H1 (cell line): ENCODE results near the gene GULP1. TPM values are rescaled to one million over a fixed set of nuclear protein-coding genes. Genes with fewer than 3 reads are reported as not detected.

Experiments used
- CTCF ChIA-PET: fragments of 300-600 bp; sonication (Branson Sonifier 250); formaldehyde crosslinking; loops from one replicate; lab custom pipeline; 2021; ENCODE audit not compliant: partially characterized antibody; lab: Charles Lee
- POLR2A ChIA-PET: fragments of 300-600 bp; sonication (Branson Sonifier 250); formaldehyde crosslinking; loops from one replicate; lab custom pipeline; 2021; ENCODE audit warnings: inconsistent platforms; ENCODE audit not compliant: partially characterized antibody; lab: Charles Lee
- DNase-seq, 2 experiments: peaks; one replicate each; pipeline versions ENCODE4 v3.0.0 to v3.0.0-alpha.2; 2010 to 2022; ENCODE audit warnings: low spot score in 2 of 2, low read depth in 1 of 2, mixed read lengths in 1 of 2
- FAIRE-seq: peaks from 2 replicates; lab custom pipeline; 2011; peaks lifted over from hg19 to GRCh38; lab: Jason Lieb, UNC
- H2AFZ ChIP-seq: 2 replicates; pipeline ENCODE4 v1.8.1; 2012; ENCODE audit warnings: low read length, inconsistent platforms
- H2AK5ac ChIP-seq: 2 replicates; pipeline ENCODE4 v1.6.1; 2013; ENCODE audit warnings: low read depth, low read length
- H2BK120ac ChIP-seq: replicated peaks from 2 replicates; pipeline ENCODE3; 2013; ENCODE audit warnings: low read depth, low read length, inconsistent platforms
- H2BK12ac ChIP-seq: 2 replicates; pipeline ENCODE4 v1.6.1; 2013; ENCODE audit warnings: low read depth, low read length
- H2BK15ac ChIP-seq: 2 replicates; pipeline ENCODE4 v1.6.1; 2013; ENCODE audit warnings: low read length
- H2BK20ac ChIP-seq: 2 replicates; pipeline ENCODE4 v1.6.1; 2013; ENCODE audit warnings: low read length
- H2BK5ac ChIP-seq: 2 replicates; pipeline ENCODE4 v1.6.1; 2013; ENCODE audit warnings: low read depth, low read length
- H3K14ac ChIP-seq: 2 replicates; pipeline ENCODE4 v1.6.1; 2013; ENCODE audit warnings: inconsistent platforms; ENCODE audit not compliant: insufficient read length
- H3K18ac ChIP-seq: 2 replicates; pipeline ENCODE4 v1.6.1; 2013; ENCODE audit warnings: low read length; ENCODE audit errors: extremely low read depth
- H3K23ac ChIP-seq: 2 replicates; pipeline ENCODE4 v1.6.1; 2013; ENCODE audit warnings: inconsistent platforms; ENCODE audit not compliant: insufficient read length
- H3K23me2 ChIP-seq: 2 replicates; pipeline ENCODE4 v1.6.1; 2013; ENCODE audit warnings: low read depth, low read length
- H3K27ac ChIP-seq: 2 replicates; pipeline ENCODE4 v1.6.1; 2011; ENCODE audit warnings: low read depth, low read length, inconsistent platforms
- H3K27me3 ChIP-seq, 4 experiments: replicated peaks in 1 of 4; 1 replicate in 1 of 4; 2 replicates in 3 of 4; pipeline versions ENCODE4 v1.6.1 to v1.8.1; 2011 to 2013; ENCODE audit warnings: low read length in 3 of 4, mild to moderate bottlenecking in 3 of 4, inconsistent platforms in 2 of 4, mixed read lengths in 2 of 4, moderate library complexity in 1 of 4; ENCODE audit not compliant: control insufficient read depth in 3 of 4, insufficient read depth in 3 of 4; ENCODE audit errors: extremely low read depth in 1 of 4
- H3K36me3 ChIP-seq, 4 experiments: 2 replicates each; pipeline versions ENCODE4 v1.6.1 to v1.8.1; 2011 to 2013; ENCODE audit warnings: mild to moderate bottlenecking in 4 of 4, low read length in 3 of 4, moderate library complexity in 2 of 4, control low read depth in 1 of 4, inconsistent platforms in 1 of 4; ENCODE audit not compliant: insufficient read depth in 4 of 4, control insufficient read depth in 2 of 4
- H3K4ac ChIP-seq: replicated peaks from 2 replicates; pipeline ENCODE3; 2013; ENCODE audit warnings: low read length, low read depth, mixed read lengths, inconsistent platforms; ENCODE audit not compliant: insufficient read length
- H3K4me1 ChIP-seq, 4 experiments: replicated peaks in 1 of 4; 1 replicate in 1 of 4; 2 replicates in 3 of 4; pipeline versions ENCODE4 v1.6.1 to v1.8.1; 2011 to 2013; ENCODE audit warnings: low read length in 3 of 4, inconsistent platforms in 2 of 4, mixed read lengths in 1 of 4; ENCODE audit not compliant: insufficient read depth in 4 of 4, control insufficient read depth in 3 of 4
- H3K4me2 ChIP-seq, 2 experiments: 2 replicates each; pipeline versions ENCODE4 v1.6.1 to v1.8.1; 2011 to 2013; ENCODE audit warnings: low read depth in 2 of 2, low read length in 2 of 2, control low read depth in 1 of 2, inconsistent platforms in 1 of 2, mild to moderate bottlenecking in 1 of 2; ENCODE audit not compliant: insufficient read depth in 1 of 2
- H3K4me3 ChIP-seq, 4 experiments: fragments of 200-600, 300-600 bp in 1 of 4; sonication (generic), shearing (Covaris generic), sonication (Bioruptor Twin) in 1 of 4; 2 replicates each; pipeline versions ENCODE4 v1.5.1 to v1.8.1; 2011 to 2016; ENCODE audit warnings: low read length in 4 of 4, low read depth in 3 of 4, control low read depth in 2 of 4, inconsistent platforms in 2 of 4, mild to moderate bottlenecking in 2 of 4, mixed read lengths in 1 of 4, moderate library complexity in 1 of 4; ENCODE audit not compliant: insufficient read depth in 2 of 4; ENCODE audit errors: extremely low read depth in 1 of 4
- H3K56ac ChIP-seq: replicated peaks from 2 replicates; pipeline ENCODE3; 2013; ENCODE audit warnings: low read depth, mild to moderate bottlenecking, mixed read lengths, low read length, inconsistent platforms; ENCODE audit not compliant: insufficient read length
- H3K79me1 ChIP-seq: 2 replicates; pipeline ENCODE4 v1.6.1; 2013; ENCODE audit warnings: low read depth, low read length, control low read depth
- H3K79me2 ChIP-seq, 2 experiments: 2 replicates each; pipeline versions ENCODE4 v1.6.1 to v1.8.1; 2012 to 2013; ENCODE audit warnings: low read length in 2 of 2, mild to moderate bottlenecking in 2 of 2, inconsistent platforms in 1 of 2; ENCODE audit not compliant: insufficient read depth in 2 of 2, control insufficient read depth in 1 of 2
- H3K9ac ChIP-seq, 4 experiments: replicated peaks in 1 of 4; 1 replicate in 1 of 4; 2 replicates in 3 of 4; pipeline versions ENCODE4 v1.6.1 to v1.8.1; 2011 to 2013; ENCODE audit warnings: low read depth in 3 of 4, low read length in 3 of 4, control low read depth in 2 of 4, mild to moderate bottlenecking in 2 of 4, moderate library complexity in 2 of 4, inconsistent platforms in 1 of 4; ENCODE audit errors: extremely low read depth in 1 of 4
- H3K9me3 ChIP-seq, 2 experiments: 2 replicates each; pipeline versions ENCODE4 v1.6.1 to v1.8.1; 2012 to 2013; ENCODE audit warnings: mild to moderate bottlenecking in 2 of 2, moderate library complexity in 2 of 2, control low read depth in 1 of 2, inconsistent platforms in 1 of 2, low read depth in 1 of 2, low read length in 1 of 2, mixed read lengths in 1 of 2; ENCODE audit not compliant: insufficient read depth in 2 of 2
- H4K20me1 ChIP-seq, 2 experiments: replicated peaks in 1 of 2; 2 replicates each; pipeline versions ENCODE3 to v1.8.1; 2011 to 2013; ENCODE audit warnings: inconsistent platforms in 2 of 2, low read length in 2 of 2, mild to moderate bottlenecking in 1 of 2; ENCODE audit not compliant: insufficient read depth in 2 of 2, control insufficient read depth in 1 of 2
- H4K5ac ChIP-seq: 2 replicates; pipeline ENCODE4 v1.6.1; 2013; ENCODE audit warnings: low read length, low read depth, mixed read lengths, inconsistent platforms; ENCODE audit not compliant: insufficient read length
- H4K8ac ChIP-seq: 2 replicates; pipeline ENCODE4 v1.8.0; 2013; ENCODE audit warnings: mild to moderate bottlenecking, moderate library complexity, low read length, inconsistent platforms; ENCODE audit not compliant: insufficient read depth; ENCODE audit errors: extremely low read depth
- H4K91ac ChIP-seq: replicated peaks from 2 replicates; pipeline ENCODE3; 2013; ENCODE audit warnings: low read length, mixed read lengths, inconsistent platforms; ENCODE audit not compliant: insufficient read length
- CTBP2 ChIP-seq: IDR thresholded peaks from 2 replicates; pipeline ENCODE4 v1.7.0; 2011; ENCODE audit warnings: borderline replicate concordance, mild to moderate bottlenecking, moderate library complexity, mixed read lengths, low read length; ENCODE audit not compliant: insufficient read depth, insufficient read length
- JUND ChIP-seq: IDR thresholded peaks from 2 replicates; pipeline ENCODE4 v1.6.1; 2011; ENCODE audit warnings: mild to moderate bottlenecking, improper control_type of control experiment, low read length
- PHF8 ChIP-seq: fragments of 200-600 bp; sonication (generic); conservative IDR thresholded peaks from 2 replicates; pipeline ENCODE4 v1.7.1; 2012; ENCODE audit warnings: low read depth, mild to moderate bottlenecking, inconsistent platforms, low read length, moderate library complexity
- WGBS, 2 experiments: shearing (Covaris generic) in 1 of 2; methylation state at CpG; one replicate each; pipeline versions ENCODE4 v1.1.6 to v1.1.7; 2013 to 2015; ENCODE audit warnings: low lambda C conversion rate in 2 of 2, mixed read lengths in 2 of 2, inconsistent platforms in 1 of 2, low coverage in 1 of 2, missing lambda C conversion rate in 1 of 2; ENCODE audit not compliant: insufficient replicate concordance in 2 of 2, insufficient coverage in 1 of 2, insufficient read length in 1 of 2; ENCODE audit errors: extremely low coverage in 1 of 2, missing lambda C conversion rate in 1 of 2; 5-methylcytosine and 5-hydroxymethylcytosine counted together
- polyA plus RNA-seq, 7 experiments: library from polyadenylated mRNA; depleted of rRNA in 3 of 7; stranded (reverse) in 5 of 7; unstranded in 2 of 7; fragments of >200 nt in 5 of 7; fragments of 200-250 nt in 2 of 7; gene quantifications; 1 replicate in 5 of 7; 2 replicates in 1 of 7; 4 replicates in 1 of 7; pipeline versions ENCODE4 v1.2.1 to v1.2.3, GENCODE V29; 2011 to 2013; ENCODE audit warnings: missing spikeins in 2 of 7, mixed read lengths in 2 of 7
- total RNA-seq: library from RNA; stranded (reverse); fragmentation: NEBNext Ultra II Directional; extraction: Animal tissue kit (Norgen Biotek cat#: 25700); gene quantifications from 2 replicates; pipeline ENCODE4 v1.2.1, GENCODE V29; 2021

GULP1 gene
- total and polyA plus RNA-seq, 2 of the 8 experiments (the other 6 are each of a cell fraction or from before 2014, with no cell fraction given) = 69.7 to 139 TPM

GRCh38 chr2:188523919-188524318 is 232.2 kb downstream of the GULP1 start:
- peaks cover 0 to 2% of the 10 kb centered on the region in 2 experiments for H4K20me1 ChIP-seq
- H4K91ac ChIP-seq = no peak overlapping the region
- no peak overlapping the region for H3K56ac ChIP-seq
- ChIA-PET POLR2A (no interaction called here), CTCF (interaction anchor here (0.6 to 2.6 kb wide), 14 partner anchors 20 to 1024 kb away, joined by 3 to 8 read pairs (median 4); partner anchors contain the start of gene COL3A1)
- H3K9ac ChIP-seq = no peak overlapping the region
- no peak overlapping the region for H4K8ac ChIP-seq
- H3K4ac ChIP-seq = no peak overlapping the region
- no peaks in the 10 kb centered on the region for H3K23me2 ChIP-seq
- no peak overlapping the region for H2AFZ ChIP-seq
- H2BK20ac ChIP-seq = no peak overlapping the region
- H3K4me3 ChIP-seq = no peak overlapping the region
- no peak overlapping the region for H3K4me2 ChIP-seq
- H3K23ac ChIP-seq = no peak overlapping the region
- DNase-seq (no peak), FAIRE-seq (no peak)
- no peaks in the 10 kb centered on the region for H3K79me1 ChIP-seq
- H2BK120ac ChIP-seq = no peak overlapping the region
- H2BK15ac ChIP-seq = no peak overlapping the region
- H3K79me2 ChIP-seq = no peaks in the 10 kb centered on the region
- WGBS, 2 experiments = 90% methylated on average over 1 of the region's 1 CpG; no CpG with 5 or more reads in 1 of the 2 experiments
- no peaks in the 10 kb centered on the region for H3K9me3 ChIP-seq
- H3K14ac ChIP-seq = no peak overlapping the region
- H3K4me1 ChIP-seq = no peaks in the 10 kb centered on the region
- H2BK5ac ChIP-seq = no peak overlapping the region
- no peak overlapping the region for H3K27ac ChIP-seq
- H3K18ac ChIP-seq = no peak overlapping the region
- no peaks in the 10 kb centered on the region for H3K27me3 ChIP-seq
- H3K36me3 ChIP-seq = peaks cover 0 to 9% (median 2%) of the 10 kb centered on the region in 4 experiments; a peak in 3 of 8 replicates
- no peak overlapping the region for H2BK12ac ChIP-seq
- no peak overlapping the region for H2AK5ac ChIP-seq
- no peak overlapping the region for H4K5ac ChIP-seq
- no peak for TF ChIP-seq CTBP2
- no peak for TF ChIP-seq PHF8
- no peak for TF ChIP-seq JUND
